ENCODE results near the gene GALNT9.

DNA sequence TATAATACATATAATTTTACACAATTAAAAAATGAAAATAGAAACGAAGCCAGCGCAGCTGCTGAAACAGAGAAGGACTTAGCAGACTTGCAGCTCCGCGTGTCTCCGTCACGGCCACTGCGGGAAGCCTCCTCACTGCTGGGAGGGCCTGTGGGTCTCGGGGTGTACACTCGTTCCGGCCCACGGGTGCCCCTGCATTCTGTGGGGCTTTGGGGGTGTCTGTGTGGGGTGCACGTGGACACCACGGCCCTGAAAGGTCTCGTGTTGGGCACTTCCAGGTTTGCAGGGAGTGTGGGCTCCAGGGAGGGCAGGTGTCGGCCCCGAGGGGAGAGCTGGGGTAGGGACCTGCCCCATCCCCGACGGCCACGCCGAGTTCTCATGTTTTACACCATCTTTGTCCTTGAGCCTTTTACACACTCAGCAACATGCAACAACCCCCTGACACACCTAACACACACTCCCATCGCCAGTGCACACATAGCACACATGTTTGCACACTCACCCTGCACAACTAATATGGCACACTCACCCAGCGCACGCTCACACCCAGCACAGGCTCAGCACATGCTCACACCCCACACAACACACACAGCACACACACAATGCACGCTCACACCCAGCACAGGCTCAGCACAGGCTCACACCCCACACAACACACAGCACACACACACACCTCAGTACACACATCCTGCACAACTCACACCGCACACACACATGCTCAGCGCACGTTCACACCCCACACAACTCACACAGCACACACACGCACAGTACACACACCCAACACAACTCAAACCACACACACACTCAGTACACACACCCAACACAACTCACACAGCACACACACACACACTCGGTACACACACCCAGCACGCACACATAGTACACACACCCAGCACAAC lies 148.5 kb downstream of the GALNT9 start:
- TF ChIP-seq POLR2A (IDR thresholded peaks at IDR 0.05; ENCODE audit: borderline replicate concordance, extremely low read depth, insufficient read depth, insufficient read length) (no peak), RAD21 (IDR thresholded peaks at IDR 0.05; ENCODE audit: low read depth) (no peak), POLR2AphosphoS5 (IDR thresholded peaks at IDR 0.05; ENCODE audit: low read depth, low read length) (no peak)
- TF ChIP-seq, protein P1, sequence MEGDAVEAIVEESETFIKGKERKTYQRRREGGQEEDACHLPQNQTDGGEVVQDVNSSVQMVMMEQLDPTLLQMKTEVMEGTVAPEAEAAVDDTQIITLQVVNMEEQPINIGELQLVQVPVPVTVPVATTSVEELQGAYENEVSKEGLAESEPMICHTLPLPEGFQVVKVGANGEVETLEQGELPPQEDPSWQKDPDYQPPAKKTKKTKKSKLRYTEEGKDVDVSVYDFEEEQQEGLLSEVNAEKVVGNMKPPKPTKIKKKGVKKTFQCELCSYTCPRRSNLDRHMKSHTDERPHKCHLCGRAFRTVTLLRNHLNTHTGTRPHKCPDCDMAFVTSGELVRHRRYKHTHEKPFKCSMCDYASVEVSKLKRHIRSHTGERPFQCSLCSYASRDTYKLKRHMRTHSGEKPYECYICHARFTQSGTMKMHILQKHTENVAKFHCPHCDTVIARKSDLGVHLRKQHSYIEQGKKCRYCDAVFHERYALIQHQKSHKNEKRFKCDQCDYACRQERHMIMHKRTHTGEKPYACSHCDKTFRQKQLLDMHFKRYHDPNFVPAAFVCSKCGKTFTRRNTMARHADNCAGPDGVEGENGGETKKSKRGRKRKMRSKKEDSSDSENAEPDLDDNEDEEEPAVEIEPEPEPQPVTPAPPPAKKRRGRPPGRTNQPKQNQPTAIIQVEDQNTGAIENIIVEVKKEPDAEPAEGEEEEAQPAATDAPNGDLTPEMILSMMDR (IDR thresholded peaks at IDR 0.05 in 2 of 3, conservative IDR thresholded peaks at IDR 0.05 in 1 of 3; ENCODE audit: borderline replicate concordance in 1 of 3, insufficient read depth in 1 of 3, low read depth in 2 of 3, low read length in 2 of 3), result no peak
- TF ChIP-seq, protein P2, sequence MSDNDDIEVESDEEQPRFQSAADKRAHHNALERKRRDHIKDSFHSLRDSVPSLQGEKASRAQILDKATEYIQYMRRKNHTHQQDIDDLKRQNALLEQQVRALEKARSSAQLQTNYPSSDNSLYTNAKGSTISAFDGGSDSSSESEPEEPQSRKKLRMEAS (IDR thresholded peaks at IDR 0.05), result no peak

Data from HCT116 (cell line).